ENCODE results near the gene RNF157. TPM values are rescaled to one million over a fixed set of nuclear protein-coding genes. Genes with fewer than 3 reads are reported as not detected.

RNF157 gene
- total and polyA plus RNA-seq, 2 of the 13 experiments (the other 11 are each of a cell fraction or from before 2014, with no cell fraction given) = 0.44 to 1.5 TPM

GRCh38 chr17:76103274-76104139, 136.8 kb downstream of the RNF157 start, which contains the start of gene EXOC7 (continued):
- TF ChIP-seq GABPA (IDR thresholded peaks at IDR 0.05; ENCODE audit: low read depth, low read length) (peak; percentile 78), GABPA (CRISPR knock-in tag; IDR thresholded peaks at IDR 0.05; ENCODE audit: low read depth) (peak; percentile 93), CSRNP1 (CRISPR knock-in tag; IDR thresholded peaks at IDR 0.05) (no peak; the same call in 1 of the 2 replicates), TRIM22 (IDR thresholded peaks at IDR 0.05) (no peak), ZNF414 (CRISPR knock-in tag; IDR thresholded peaks at IDR 0.05) (no peak), ZNF333 (CRISPR knock-in tag; IDR thresholded peaks at IDR 0.05; ENCODE audit: borderline replicate concordance) (peak; percentile 61; the same call in 1 of the 2 replicates), FIP1L1 (IDR thresholded peaks at IDR 0.05; ENCODE audit: borderline replicate concordance, insufficient read depth, low read depth, low read length) (peak; percentile 44; the same call in 1 of the 2 replicates), SIX1 (CRISPR knock-in tag; IDR thresholded peaks at IDR 0.05; ENCODE audit: borderline replicate concordance) (no peak), TEAD2 (CRISPR knock-in tag; IDR thresholded peaks at IDR 0.05) (no peak), MNT (IDR thresholded peaks at IDR 0.05) (peak; percentile 17; the same call in 1 of the 2 replicates), MYPOP (CRISPR knock-in tag; IDR thresholded peaks at IDR 0.05) (no peak; the same call in 1 of the 2 replicates), ZFX (CRISPR knock-in tag; IDR thresholded peaks at IDR 0.05; ENCODE audit: low read depth) (peak; percentile 95), GPBP1L1 (CRISPR knock-in tag; IDR thresholded peaks at IDR 0.05) (no peak), TMF1 (CRISPR knock-in tag; IDR thresholded peaks at IDR 0.05; ENCODE audit: low read depth) (no peak; the same call in 1 of the 2 replicates), FUBP1 (CRISPR knock-in tag; IDR thresholded peaks at IDR 0.05; ENCODE audit: borderline replicate concordance) (0 out of 2 replicates have a peak, but pooled peaks have one; percentile 26), ZNF44 (CRISPR knock-in tag; IDR thresholded peaks at IDR 0.05) (peak; percentile 71; the same call in 1 of the 2 replicates), ZSCAN22 (CRISPR knock-in tag; IDR thresholded peaks at IDR 0.05) (peak; percentile 9; the same call in 1 of the 2 replicates), ZNF607 (CRISPR knock-in tag; IDR thresholded peaks at IDR 0.05; ENCODE audit: borderline replicate concordance) (no peak; the same call in 1 of the 2 replicates)
